ENCODE measurements around the gene FGF4. TPM values are rescaled to one million over a fixed set of nuclear protein-coding genes. Genes with fewer than 3 reads are reported as not detected.
A peak's percentile ranks its signal among the peaks of the same experiment; 100 is the strongest.

FGF4 gene
- total RNA-seq, 2 experiments from 2014 or later: not detected

GRCh38 chr11:69726481-69726880, 48.7 kb downstream of the FGF4 start:
- Histone ChIP-seq H3K9me3 (ENCODE audit: low read length) (no peaks in the 10 kb centered on the region), H3K79me2 (ENCODE audit: insufficient read depth, low read depth, low read length) (no peaks in the 10 kb centered on the region), H4K20me1 (ENCODE audit: insufficient read depth, low read length) (no peaks in the 10 kb centered on the region), H3K4me1 (ENCODE audit: insufficient read depth, low read length, poor library complexity, severe bottlenecking) (no peaks in the 10 kb centered on the region), H2AFZ (ENCODE audit: low read length) (no peak overlapping the region), H3K9me2 (ENCODE audit: insufficient read depth, low read length) (no peaks in the 10 kb centered on the region), H3K36me3 (ENCODE audit: insufficient read depth, low read length) (no peaks in the 10 kb centered on the region), H3K4me3 (ENCODE audit: low read depth, low read length, poor library complexity, severe bottlenecking) (no peak overlapping the region), H3K4me2 (ENCODE audit: low read length) (no peak overlapping the region), H3K27ac (ENCODE audit: low read depth, low read length, poor library complexity, severe bottlenecking) (no peak overlapping the region)
- ChIA-PET CTCF (ENCODE audit: unreplicated experiment) (no interaction called here), POLR2A (no interaction called here)
- BruUV-seq (replicated peaks): no TSS peak
- intact Hi-C loops (cut with micrococcal nuclease; ENCODE audit: unreplicated experiment): no loop called here
- no peak for TF ChIP-seq EZH2phosphoT487 (IDR thresholded peaks at IDR 0.05; ENCODE audit: borderline replicate concordance, low read depth, low read length)
- no peak for TF ChIP-seq CTCF (conservative IDR thresholded peaks at IDR 0.05; ENCODE audit: low read length)
- DNase-seq (ENCODE audit: low spot score): no peak

GRCh38 chr11:69726019-69726418, 49.1 kb downstream of the FGF4 start:
- BruUV-seq (replicated peaks): no TSS peak
- Histone ChIP-seq H3K9me3 (ENCODE audit: low read length) (no peaks in the 10 kb centered on the region), H2AFZ (ENCODE audit: low read length) (no peak overlapping the region), H3K4me2 (ENCODE audit: low read length) (no peak overlapping the region), H3K9me2 (ENCODE audit: insufficient read depth, low read length) (no peaks in the 10 kb centered on the region), H3K79me2 (ENCODE audit: insufficient read depth, low read depth, low read length) (no peaks in the 10 kb centered on the region), H4K20me1 (ENCODE audit: insufficient read depth, low read length) (no peaks in the 10 kb centered on the region), H3K4me3 (ENCODE audit: low read depth, low read length, poor library complexity, severe bottlenecking) (no peak overlapping the region), H3K4me1 (ENCODE audit: insufficient read depth, low read length, poor library complexity, severe bottlenecking) (no peaks in the 10 kb centered on the region), H3K27ac (ENCODE audit: low read depth, low read length, poor library complexity, severe bottlenecking) (no peak overlapping the region), H3K36me3 (ENCODE audit: insufficient read depth, low read length) (no peaks in the 10 kb centered on the region)
- TF ChIP-seq EZH2phosphoT487 (IDR thresholded peaks at IDR 0.05; ENCODE audit: borderline replicate concordance, low read depth, low read length): no peak
- TF ChIP-seq CTCF (conservative IDR thresholded peaks at IDR 0.05; ENCODE audit: low read length): no peak
- CTCF ChIA-PET (ENCODE audit: unreplicated experiment): no interaction called here
- intact Hi-C loops (cut with micrococcal nuclease; ENCODE audit: unreplicated experiment): no loop called here
- DNase-seq (ENCODE audit: low spot score): no peak
- POLR2A ChIA-PET: no interaction called here

- H3K4me2 ChIP-seq (ENCODE audit: low read length): no peak overlapping the region
- TF ChIP-seq EZH2phosphoT487 (IDR thresholded peaks at IDR 0.05; ENCODE audit: borderline replicate concordance, low read depth, low read length): no peak
- peak; percentile 54 for TF ChIP-seq CTCF (conservative IDR thresholded peaks at IDR 0.05; ENCODE audit: low read length)
- H3K9me3 ChIP-seq (ENCODE audit: low read length): no peaks in the 10 kb centered on the region
- no peaks in the 10 kb centered on the region for H3K79me2 ChIP-seq (ENCODE audit: insufficient read depth, low read depth, low read length)
- no peaks in the 10 kb centered on the region for H3K9me2 ChIP-seq (ENCODE audit: insufficient read depth, low read length)
- no peaks in the 10 kb centered on the region for H3K36me3 ChIP-seq (ENCODE audit: insufficient read depth, low read length)
- no peak overlapping the region for H3K27ac ChIP-seq (ENCODE audit: low read depth, low read length, poor library complexity, severe bottlenecking)
- H4K20me1 ChIP-seq (ENCODE audit: insufficient read depth, low read length): no peaks in the 10 kb centered on the region
- H3K4me3 ChIP-seq (ENCODE audit: low read depth, low read length, poor library complexity, severe bottlenecking): no peak overlapping the region
- POLR2A ChIA-PET: no interaction called here
- no peak for DNase-seq (ENCODE audit: low spot score)
- H2AFZ ChIP-seq (ENCODE audit: low read length): no peak overlapping the region
- intact Hi-C loops (cut with micrococcal nuclease; ENCODE audit: unreplicated experiment): no loop called here
- H3K4me1 ChIP-seq (ENCODE audit: insufficient read depth, low read length, poor library complexity, severe bottlenecking): peaks cover 9% of the 10 kb centered on the region
- CTCF ChIA-PET (ENCODE audit: unreplicated experiment): no interaction called here
- BruUV-seq (replicated peaks): no TSS peak
Observed at GRCh38 chr11:69721745-69722144, 53.4 kb downstream of the FGF4 start.
